Measurements from ENCODE around the gene LIMS2.

- no peak for TF ChIP-seq POLR2AphosphoS5 (IDR thresholded peaks at IDR 0.05)
- TF ChIP-seq, protein P1, sequence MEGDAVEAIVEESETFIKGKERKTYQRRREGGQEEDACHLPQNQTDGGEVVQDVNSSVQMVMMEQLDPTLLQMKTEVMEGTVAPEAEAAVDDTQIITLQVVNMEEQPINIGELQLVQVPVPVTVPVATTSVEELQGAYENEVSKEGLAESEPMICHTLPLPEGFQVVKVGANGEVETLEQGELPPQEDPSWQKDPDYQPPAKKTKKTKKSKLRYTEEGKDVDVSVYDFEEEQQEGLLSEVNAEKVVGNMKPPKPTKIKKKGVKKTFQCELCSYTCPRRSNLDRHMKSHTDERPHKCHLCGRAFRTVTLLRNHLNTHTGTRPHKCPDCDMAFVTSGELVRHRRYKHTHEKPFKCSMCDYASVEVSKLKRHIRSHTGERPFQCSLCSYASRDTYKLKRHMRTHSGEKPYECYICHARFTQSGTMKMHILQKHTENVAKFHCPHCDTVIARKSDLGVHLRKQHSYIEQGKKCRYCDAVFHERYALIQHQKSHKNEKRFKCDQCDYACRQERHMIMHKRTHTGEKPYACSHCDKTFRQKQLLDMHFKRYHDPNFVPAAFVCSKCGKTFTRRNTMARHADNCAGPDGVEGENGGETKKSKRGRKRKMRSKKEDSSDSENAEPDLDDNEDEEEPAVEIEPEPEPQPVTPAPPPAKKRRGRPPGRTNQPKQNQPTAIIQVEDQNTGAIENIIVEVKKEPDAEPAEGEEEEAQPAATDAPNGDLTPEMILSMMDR (IDR thresholded peaks at IDR 0.05) = no peak
- no peak for TF ChIP-seq EP300 (IDR thresholded peaks at IDR 0.05)
- no peak for TF ChIP-seq POLR2A (IDR thresholded peaks at IDR 0.05)
Observed at GRCh38 chr2:127665267-127665893, 9.9 kb downstream of the LIMS2 start.

Data from upper lobe of left lung (tissue), 4 donors.